ENCODE results near the gene SPRR1A. TPM values are rescaled to one million over a fixed set of nuclear protein-coding genes. Genes with fewer than 3 reads are reported as not detected.

Gene SPRR1A
- total and polyA plus RNA-seq, 2 of the 4 experiments (the other 2 are of a cell fraction) = not detected

DNA sequence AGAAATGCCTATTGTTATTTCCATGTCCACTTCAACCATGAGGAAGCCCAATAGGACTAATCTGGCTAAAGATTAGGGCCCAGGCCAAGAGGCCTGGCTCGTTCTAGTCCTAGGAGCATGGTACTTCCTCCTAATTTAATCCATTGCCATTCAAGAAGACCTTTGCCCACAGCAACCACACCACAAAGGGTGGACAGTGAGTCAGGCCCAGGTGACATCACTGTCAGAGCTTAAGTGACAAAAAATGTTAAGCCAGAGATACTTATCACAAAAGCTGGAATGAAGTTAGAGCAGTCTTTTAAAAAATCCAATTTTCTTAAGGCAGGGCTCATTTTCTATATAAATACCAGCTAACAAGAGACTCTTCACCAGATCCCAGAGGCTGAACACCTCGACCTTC, 17.5 kb downstream of the SPRR1A start, which contains the start of gene SPRR3:
Gene SPRR3, plus strand, starts transcription at position 368 of the 400 bp plus-strand sequence. CDS start 1,272 bp downstream, outside the sequence.
- H2AFZ ChIP-seq (replicated peaks; ENCODE audit: low read length, poor library complexity) = no peak within 1 kb of the TSS
- WGBS, 2 experiments (ENCODE audit: extremely low coverage in 2 of 2, insufficient read length in 1 of 2) = 0% methylated on average over 1 of the region's 2 CpGs; no CpG with 5 or more reads in 1 of the 2 experiments
- in situ Hi-C loops (cut with MboI; ENCODE audit: low sequenced_read_pairs) = no loop called here
- no peaks in the 10 kb centered on the region for H3K9me3 ChIP-seq (ENCODE audit: control insufficient read depth, insufficient read depth, low read length)
- H4K91ac ChIP-seq (ENCODE audit: insufficient read depth, low read depth, low read length) = no peak within 1 kb of the TSS
- H2AK5ac ChIP-seq (ENCODE audit: low read depth, low read length) = no peak within 1 kb of the TSS
- no peak within 1 kb of the TSS for H4K5ac ChIP-seq (ENCODE audit: low read depth, low read length)
- no peaks in the 10 kb centered on the region for H3K27me3 ChIP-seq (ENCODE audit: control insufficient read depth, insufficient read depth, low read length)
- no peak within 1 kb of the TSS for H3K4me2 ChIP-seq (ENCODE audit: low read depth, low read length)
- H3K4me1 ChIP-seq (ENCODE audit: control insufficient read depth, insufficient read depth, low read length) = no peaks in the 10 kb centered on the region
- ChIA-PET CTCF (no interaction called here), POLR2A (ENCODE audit: unreplicated experiment) (no interaction called here)
- no peak within 1 kb of the TSS for H2BK20ac ChIP-seq (ENCODE audit: low read depth, low read length)
- H3K56ac ChIP-seq (ENCODE audit: extremely low read depth, insufficient read depth, low read length) = no peak within 1 kb of the TSS
- no peak within 1 kb of the TSS for H2AK9ac ChIP-seq (replicated peaks; ENCODE audit: low read depth, low read length, poor library complexity)
- no TSS peak for BruUV-seq (replicated peaks)
- no peaks in the 10 kb centered on the region for H3K36me3 ChIP-seq (ENCODE audit: control insufficient read depth, insufficient read depth, low read length)
- no peak within 1 kb of the TSS for H3K23ac ChIP-seq (ENCODE audit: low read depth, low read length)
- intact Hi-C loops (cut with micrococcal nuclease) = no loop called here
- no peak within 1 kb of the TSS for H4K8ac ChIP-seq (ENCODE audit: low read depth in 2 of 2, low read length in 2 of 2)
- no peak within 1 kb of the TSS for H3K18ac ChIP-seq (ENCODE audit: low read depth, low read length)
- TF ChIP-seq CHD1 (IDR thresholded peaks at IDR 0.05; ENCODE audit: low read depth, low read length) (no peak), BHLHE40 (IDR thresholded peaks at IDR 0.05; ENCODE audit: low read depth, low read length) (no peak), NFE2L2 (IDR thresholded peaks at IDR 0.05; ENCODE audit: low read depth, low read length) (no peak), MAFK (IDR thresholded peaks at IDR 0.05; ENCODE audit: low read depth, low read length) (no peak), RCOR1 (IDR thresholded peaks at IDR 0.05; ENCODE audit: insufficient replicate concordance, low read length) (no peak), CEBPB (IDR thresholded peaks at IDR 0.05; ENCODE audit: low read depth, low read length) (no peak), RAD21 (IDR thresholded peaks at IDR 0.05; ENCODE audit: low read length) (no peak), MXI1 (IDR thresholded peaks at IDR 0.05; ENCODE audit: borderline replicate concordance, low read depth, low read length) (no peak), RFX5 (IDR thresholded peaks at IDR 0.05; ENCODE audit: low read depth, low read length) (no peak), FOS (IDR thresholded peaks at IDR 0.05; ENCODE audit: low read depth, low read length) (no peak), MAZ (IDR thresholded peaks at IDR 0.05; ENCODE audit: borderline replicate concordance, low read depth, low read length) (no peak), SMC3 (IDR thresholded peaks at IDR 0.05; ENCODE audit: low read depth, low read length) (no peak), POLR2A (IDR thresholded peaks at IDR 0.05; ENCODE audit: low read depth, low read length) (no peak)
- TF ChIP-seq, protein P1, sequence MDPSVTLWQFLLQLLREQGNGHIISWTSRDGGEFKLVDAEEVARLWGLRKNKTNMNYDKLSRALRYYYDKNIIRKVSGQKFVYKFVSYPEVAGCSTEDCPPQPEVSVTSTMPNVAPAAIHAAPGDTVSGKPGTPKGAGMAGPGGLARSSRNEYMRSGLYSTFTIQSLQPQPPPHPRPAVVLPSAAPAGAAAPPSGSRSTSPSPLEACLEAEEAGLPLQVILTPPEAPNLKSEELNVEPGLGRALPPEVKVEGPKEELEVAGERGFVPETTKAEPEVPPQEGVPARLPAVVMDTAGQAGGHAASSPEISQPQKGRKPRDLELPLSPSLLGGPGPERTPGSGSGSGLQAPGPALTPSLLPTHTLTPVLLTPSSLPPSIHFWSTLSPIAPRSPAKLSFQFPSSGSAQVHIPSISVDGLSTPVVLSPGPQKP (IDR thresholded peaks at IDR 0.05; ENCODE audit: borderline replicate concordance, low read depth, low read length) = no peak
- TF ChIP-seq, protein P2, sequence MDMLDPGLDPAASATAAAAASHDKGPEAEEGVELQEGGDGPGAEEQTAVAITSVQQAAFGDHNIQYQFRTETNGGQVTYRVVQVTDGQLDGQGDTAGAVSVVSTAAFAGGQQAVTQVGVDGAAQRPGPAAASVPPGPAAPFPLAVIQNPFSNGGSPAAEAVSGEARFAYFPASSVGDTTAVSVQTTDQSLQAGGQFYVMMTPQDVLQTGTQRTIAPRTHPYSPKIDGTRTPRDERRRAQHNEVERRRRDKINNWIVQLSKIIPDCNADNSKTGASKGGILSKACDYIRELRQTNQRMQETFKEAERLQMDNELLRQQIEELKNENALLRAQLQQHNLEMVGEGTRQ (IDR thresholded peaks at IDR 0.05; ENCODE audit: low read depth, low read length) = no peak
- TF ChIP-seq, protein P3, sequence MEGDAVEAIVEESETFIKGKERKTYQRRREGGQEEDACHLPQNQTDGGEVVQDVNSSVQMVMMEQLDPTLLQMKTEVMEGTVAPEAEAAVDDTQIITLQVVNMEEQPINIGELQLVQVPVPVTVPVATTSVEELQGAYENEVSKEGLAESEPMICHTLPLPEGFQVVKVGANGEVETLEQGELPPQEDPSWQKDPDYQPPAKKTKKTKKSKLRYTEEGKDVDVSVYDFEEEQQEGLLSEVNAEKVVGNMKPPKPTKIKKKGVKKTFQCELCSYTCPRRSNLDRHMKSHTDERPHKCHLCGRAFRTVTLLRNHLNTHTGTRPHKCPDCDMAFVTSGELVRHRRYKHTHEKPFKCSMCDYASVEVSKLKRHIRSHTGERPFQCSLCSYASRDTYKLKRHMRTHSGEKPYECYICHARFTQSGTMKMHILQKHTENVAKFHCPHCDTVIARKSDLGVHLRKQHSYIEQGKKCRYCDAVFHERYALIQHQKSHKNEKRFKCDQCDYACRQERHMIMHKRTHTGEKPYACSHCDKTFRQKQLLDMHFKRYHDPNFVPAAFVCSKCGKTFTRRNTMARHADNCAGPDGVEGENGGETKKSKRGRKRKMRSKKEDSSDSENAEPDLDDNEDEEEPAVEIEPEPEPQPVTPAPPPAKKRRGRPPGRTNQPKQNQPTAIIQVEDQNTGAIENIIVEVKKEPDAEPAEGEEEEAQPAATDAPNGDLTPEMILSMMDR (conservative IDR thresholded peaks at IDR 0.05; ENCODE audit: low read depth, low read length) = no peak
- no peak within 1 kb of the TSS for H3K4me3 ChIP-seq (ENCODE audit: insufficient read depth, low read depth, low read length)
- no peak within 1 kb of the TSS for H2BK15ac ChIP-seq (ENCODE audit: low read depth, low read length)
- no peaks in the 10 kb centered on the region for H4K20me1 ChIP-seq (ENCODE audit: insufficient read depth, low read length)
- no peaks in the 10 kb centered on the region for H3K9me1 ChIP-seq (ENCODE audit: insufficient read depth, low read length)
- no peaks in the 10 kb centered on the region for H3K79me1 ChIP-seq (ENCODE audit: low read depth in 1 of 2, low read length in 2 of 2)
- no peak within 1 kb of the TSS for H2BK5ac ChIP-seq (ENCODE audit: low read depth, low read length, poor library complexity, severe bottlenecking)
- no peak within 1 kb of the TSS for H3K27ac ChIP-seq (ENCODE audit: insufficient read depth, low read length)
- DNase-seq (no peak), ATAC-seq (ENCODE audit: low read depth) (no peak)
- H2BK120ac ChIP-seq (ENCODE audit: low read depth, low read length) = no peak within 1 kb of the TSS
- dilution Hi-C loops (cut with HindIII; ENCODE audit: low sequenced_read_pairs, unreplicated experiment) = no loop called here
- no peak within 1 kb of the TSS for H3K9ac ChIP-seq (ENCODE audit: low read depth, low read length)
- no peak within 1 kb of the TSS for H3K4ac ChIP-seq (ENCODE audit: low read depth, low read length)
- H3K14ac ChIP-seq (replicated peaks; ENCODE audit: low read depth, low read length) = no peak within 1 kb of the TSS
